Superior temporal gyrus (tissue), 1 donor: ENCODE measurements around the gene TEPSIN.

Experiments used
- DNase-seq: peaks from one replicate; pipeline ENCODE4 v3.0.0-alpha.2; 2016; ENCODE audit errors: extremely low spot score

The TEPSIN gene

DNA sequence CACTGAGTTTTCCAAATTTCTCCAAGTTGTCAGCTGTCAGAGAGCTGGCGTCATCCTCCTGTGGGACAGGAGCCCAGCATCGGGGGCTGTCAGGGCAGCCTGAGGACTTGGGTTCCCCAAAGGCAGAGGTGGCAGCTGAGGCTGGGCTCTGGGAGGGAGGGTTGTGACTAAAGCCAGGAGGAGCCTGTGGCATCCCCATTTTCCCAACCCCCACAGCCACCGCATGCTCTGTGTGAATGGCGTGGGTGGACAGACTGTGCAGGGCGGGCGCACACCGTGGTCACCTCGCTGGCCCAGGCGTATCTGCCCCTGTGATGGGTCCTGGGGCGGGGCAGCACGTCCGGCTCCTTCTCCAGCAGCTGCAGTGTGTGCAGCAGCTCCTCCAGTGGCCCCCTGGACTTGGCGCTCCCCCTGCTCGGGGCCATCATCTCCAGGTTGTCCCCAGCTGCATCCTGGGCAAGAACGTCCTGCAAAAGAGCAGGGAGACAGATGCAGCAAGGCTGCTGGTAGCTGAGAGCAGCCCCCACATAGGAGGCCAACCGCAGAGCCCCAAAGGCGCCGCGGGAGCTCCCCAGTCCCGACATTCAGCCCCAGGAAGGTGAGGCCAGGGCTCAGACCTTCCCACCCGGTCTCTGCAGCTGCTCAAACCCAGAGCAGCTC, 40.9 kb downstream of the TEPSIN start:
- DNase-seq = no peak

GRCh38 chr17:81197409-81197795, 41.5 kb downstream of the TEPSIN start:
- no peak for DNase-seq

GRCh38 chr17:81196505-81197408, 42.1 kb downstream of the TEPSIN start:
- DNase-seq = no peak

- no peak for DNase-seq
Observed at GRCh38 chr17:81195941-81196495, 42.8 kb downstream of the TEPSIN start.

DNA sequence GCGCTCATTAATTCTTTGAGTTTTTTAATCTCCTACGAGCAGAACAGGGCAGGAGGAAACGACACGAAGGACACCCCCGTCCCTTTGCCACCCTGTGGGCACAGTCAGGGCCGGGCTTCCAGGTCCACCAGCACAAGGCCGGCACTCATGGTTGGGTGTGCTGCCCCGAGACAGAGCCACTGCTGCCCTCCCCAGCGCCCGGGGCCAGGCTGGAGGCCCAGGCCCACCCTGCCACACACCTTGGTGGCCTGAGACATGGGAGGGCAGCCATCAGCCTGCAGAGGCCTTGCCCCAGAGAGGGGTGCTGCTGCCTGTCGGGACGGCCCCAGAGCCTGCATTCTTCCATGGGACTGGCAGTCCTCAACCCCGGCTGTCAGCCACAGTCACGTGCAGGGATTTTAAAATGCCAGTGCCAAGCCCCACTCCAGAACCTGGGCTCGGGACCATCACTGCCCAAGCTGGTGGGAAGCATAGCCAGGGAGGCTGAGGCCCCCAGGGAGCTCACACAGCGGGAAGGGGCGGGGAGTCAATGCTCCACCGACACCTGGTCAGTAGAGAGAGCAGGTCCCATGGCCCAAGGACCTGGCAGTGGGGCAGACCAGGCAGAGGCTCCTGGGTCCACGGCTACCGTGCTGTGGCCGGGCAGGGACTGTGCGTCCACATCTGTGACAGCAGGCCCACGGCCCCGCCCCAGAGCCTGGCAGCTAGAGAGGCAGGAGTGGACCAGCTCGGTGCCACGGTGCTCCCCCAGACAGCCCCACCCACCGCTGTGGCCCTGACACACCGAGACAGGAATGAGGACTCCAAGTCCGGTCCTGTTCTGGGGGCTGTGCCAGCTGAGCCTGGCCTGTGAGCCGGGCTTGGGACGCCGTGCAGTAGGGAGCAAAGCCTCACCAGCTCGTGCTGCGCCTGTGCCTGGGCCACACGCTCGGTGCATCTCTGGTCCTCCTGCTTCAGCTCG, 43.6 kb downstream of the TEPSIN start:
- no peak for DNase-seq

GRCh38 chr17:81194225-81194760, 44.6 kb downstream of the TEPSIN start:
- no peak for DNase-seq

DNA sequence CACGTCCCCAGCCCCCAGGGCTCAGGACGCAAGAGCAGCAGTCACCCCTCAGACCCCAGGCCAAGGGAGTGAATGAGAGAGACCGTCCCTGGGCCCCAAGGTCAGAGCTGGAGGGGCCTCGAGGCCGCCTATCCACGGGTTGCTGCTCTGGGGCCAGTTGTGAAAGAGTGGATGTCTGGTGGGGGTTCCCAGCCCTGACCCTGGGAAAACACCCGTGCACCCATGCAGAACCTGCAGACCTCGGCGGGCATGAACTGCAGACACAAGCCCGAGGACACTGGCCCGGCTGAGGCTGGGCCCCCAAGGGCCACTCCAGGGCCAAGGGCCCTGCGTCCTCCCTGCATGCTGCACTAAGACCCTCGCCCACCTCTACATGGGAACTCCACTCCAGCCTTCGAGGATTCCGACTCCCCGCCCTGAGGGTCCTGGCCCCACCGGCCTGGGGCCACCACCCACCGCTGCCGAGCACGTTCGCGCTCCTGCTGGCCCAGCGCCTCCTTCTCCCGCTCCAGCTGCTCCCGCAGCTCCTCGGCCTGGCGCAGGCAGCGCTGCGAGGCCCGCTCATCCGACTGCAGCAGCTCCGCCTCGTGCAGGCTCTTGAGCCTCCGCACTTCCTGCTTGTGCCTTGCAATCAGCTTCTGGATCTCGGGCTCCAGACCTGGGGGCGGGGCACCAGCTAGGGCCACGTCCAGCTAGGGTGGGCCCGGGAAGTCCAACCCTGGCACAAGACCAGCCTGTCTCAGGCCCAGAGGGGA, 45.2 kb downstream of the TEPSIN start:
- DNase-seq = no peak

DNA sequence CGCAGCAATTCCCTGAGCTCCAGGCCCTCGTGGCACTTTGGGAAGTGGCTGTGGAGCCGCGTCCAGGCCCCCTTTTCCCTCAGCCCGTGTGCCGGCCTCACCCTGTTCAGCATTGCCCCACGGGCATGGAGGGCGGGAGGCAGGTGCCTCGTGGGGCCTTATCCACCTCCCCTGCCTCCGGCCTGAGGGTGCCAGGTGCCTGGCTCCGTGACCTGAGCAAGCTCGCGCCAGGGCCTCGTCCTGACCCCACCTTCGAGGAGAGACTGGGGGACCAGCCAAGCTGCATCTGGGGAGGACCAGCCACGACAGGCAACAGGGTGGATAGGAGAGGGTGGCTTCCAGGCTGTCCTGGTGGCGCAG, 45.8 kb downstream of the TEPSIN start:
- no peak for DNase-seq

DNA sequence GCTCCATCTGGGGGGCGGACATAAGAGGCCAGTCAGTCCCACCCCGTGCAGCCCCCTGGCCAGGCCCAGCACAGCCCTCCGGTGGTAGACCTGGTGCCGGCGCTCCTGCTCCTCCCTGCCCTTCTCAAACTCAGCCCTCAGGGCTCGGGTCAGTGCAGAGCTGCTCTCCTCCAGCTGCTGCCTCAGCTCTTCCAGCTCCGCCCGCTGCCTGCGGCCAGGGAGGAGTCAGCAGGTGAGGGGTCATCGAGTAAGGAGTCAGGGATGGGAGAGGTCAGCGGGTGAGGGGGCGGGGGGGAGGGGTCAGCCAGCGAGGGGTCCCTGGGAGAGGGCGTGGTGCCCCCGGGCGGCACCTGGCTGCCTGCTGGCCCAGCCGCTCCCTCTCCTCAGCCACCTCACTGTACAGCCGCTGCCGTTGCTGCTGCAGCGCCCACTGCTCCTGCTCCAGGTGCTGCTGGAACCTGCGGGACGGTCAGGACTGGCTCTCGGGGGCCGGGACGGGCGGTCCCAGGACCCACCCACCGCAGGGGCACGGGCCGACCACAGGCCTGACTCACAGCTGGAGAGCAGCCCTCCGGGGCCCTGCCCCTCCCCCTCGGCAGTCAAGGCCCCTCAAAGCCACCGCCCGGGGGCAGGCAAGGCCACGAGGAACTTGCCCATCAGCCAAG, 46.3 kb downstream of the TEPSIN start:
- no peak for DNase-seq

- DNase-seq = no peak
Observed at GRCh38 chr17:81191646-81192045, 47.2 kb downstream of the TEPSIN start.

- DNase-seq = no peak
Observed at GRCh38 chr17:81191116-81191515, 47.7 kb downstream of the TEPSIN start.

- no peak for DNase-seq
Observed at GRCh38 chr17:81190591-81190990, 48.3 kb downstream of the TEPSIN start.

- peak; percentile 38 for DNase-seq
Observed at GRCh38 chr17:81189670-81190530, 49.0 kb downstream of the TEPSIN start.

- DNase-seq = no peak
Observed at GRCh38 chr17:81189016-81189415, 49.8 kb downstream of the TEPSIN start.

DNA sequence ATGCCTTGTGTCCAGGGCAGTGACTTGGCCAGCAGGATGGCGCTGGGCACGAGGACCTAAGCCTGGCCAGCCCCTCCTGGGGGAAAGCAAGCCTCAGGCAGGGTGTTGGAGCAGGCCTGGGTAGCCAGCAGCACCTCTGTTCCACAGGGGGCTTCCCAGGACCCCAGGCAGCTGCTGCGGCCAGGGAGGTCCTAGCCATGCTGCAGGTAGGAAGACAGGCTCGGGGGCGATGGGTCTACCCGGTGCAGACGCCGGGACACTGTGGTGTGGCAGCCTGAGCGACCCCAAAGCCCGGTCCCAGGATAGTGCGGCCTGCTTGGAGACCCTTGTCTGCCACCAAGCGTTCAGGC, 50.4 kb downstream of the TEPSIN start:
- DNase-seq = no peak

GRCh38 chr17:81187586-81188490, 51.0 kb downstream of the TEPSIN start:
- no peak for DNase-seq

DNA sequence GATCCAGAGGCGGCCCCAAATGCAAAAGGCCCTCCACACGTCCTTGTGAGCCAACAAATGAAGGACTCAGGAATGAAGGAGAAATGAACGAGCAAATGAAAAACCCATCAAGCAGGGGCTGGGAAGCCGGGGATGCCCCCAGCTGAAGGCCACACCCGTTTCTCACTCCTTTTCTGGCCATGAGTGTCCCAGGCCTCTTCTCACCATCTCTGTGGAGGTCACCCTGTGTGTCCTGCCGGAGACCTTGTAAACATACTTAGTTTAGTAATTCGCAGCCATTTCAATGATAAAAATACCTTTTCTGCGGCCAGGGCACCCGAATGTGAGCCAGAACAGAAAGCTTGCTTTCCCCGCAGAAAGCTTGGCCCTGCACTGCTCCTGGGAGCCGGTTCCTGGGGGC, 51.7 kb downstream of the TEPSIN start:
- no peak for DNase-seq

DNA sequence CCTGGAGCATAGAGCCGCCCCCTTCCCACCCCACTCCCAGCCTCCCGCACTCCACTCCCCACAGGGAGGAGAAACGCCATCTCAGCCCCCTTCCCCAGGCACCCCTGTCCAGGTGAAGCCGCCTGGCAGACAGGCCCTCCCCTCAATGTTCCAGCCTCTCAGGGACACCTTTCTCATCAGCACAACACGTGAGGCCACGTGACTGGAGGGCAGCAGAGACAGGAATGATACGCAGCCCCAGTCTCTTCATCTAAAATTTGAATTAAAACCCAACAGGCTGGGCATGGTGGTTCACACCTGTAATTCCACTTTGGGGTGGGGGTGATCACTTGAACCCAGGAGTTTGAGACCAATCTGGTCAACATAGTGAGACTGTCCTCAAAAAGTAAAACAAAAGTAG, 52.7 kb downstream of the TEPSIN start:
- DNase-seq = no peak
